ENCODE results near the gene ADIRF. TPM values are rescaled to one million over a fixed set of nuclear protein-coding genes. Genes with fewer than 3 reads are reported as not detected.

Gene ADIRF
- polyA plus RNA-seq, 1 donor (not counting 4 experiments of a cell fraction or from before 2014, with no cell fraction given): 157 TPM

- FAIRE-seq (no peak), DNase-seq (ENCODE audit: low read depth, low spot score) (no peak)
- H3K9me1 ChIP-seq (ENCODE audit: control insufficient read depth, extremely low read depth, insufficient read depth, low read length): no peaks in the 10 kb centered on the region
- TF ChIP-seq, protein P1, sequence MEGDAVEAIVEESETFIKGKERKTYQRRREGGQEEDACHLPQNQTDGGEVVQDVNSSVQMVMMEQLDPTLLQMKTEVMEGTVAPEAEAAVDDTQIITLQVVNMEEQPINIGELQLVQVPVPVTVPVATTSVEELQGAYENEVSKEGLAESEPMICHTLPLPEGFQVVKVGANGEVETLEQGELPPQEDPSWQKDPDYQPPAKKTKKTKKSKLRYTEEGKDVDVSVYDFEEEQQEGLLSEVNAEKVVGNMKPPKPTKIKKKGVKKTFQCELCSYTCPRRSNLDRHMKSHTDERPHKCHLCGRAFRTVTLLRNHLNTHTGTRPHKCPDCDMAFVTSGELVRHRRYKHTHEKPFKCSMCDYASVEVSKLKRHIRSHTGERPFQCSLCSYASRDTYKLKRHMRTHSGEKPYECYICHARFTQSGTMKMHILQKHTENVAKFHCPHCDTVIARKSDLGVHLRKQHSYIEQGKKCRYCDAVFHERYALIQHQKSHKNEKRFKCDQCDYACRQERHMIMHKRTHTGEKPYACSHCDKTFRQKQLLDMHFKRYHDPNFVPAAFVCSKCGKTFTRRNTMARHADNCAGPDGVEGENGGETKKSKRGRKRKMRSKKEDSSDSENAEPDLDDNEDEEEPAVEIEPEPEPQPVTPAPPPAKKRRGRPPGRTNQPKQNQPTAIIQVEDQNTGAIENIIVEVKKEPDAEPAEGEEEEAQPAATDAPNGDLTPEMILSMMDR (optimal IDR thresholded peaks at IDR 0.05 in 1 of 3, IDR thresholded peaks at IDR 0.05 in 1 of 3, conservative IDR thresholded peaks at IDR 0.05 in 1 of 3; ENCODE audit: extremely low read depth in 1 of 3, insufficient read depth in 2 of 3, low read length in 3 of 3): no peak
- no peak for TF ChIP-seq EZH2 (IDR thresholded peaks at IDR 0.05; ENCODE audit: low read length)
- no peaks in the 10 kb centered on the region for H3K9me3 ChIP-seq (ENCODE audit: control insufficient read depth, low read depth, low read length)
- H3K79me2 ChIP-seq (ENCODE audit: control insufficient read depth, insufficient read depth, low read length): no peaks in the 10 kb centered on the region
- H3K4me1 ChIP-seq (ENCODE audit: control insufficient read depth, extremely low read depth, insufficient read depth, low read length): no peaks in the 10 kb centered on the region
- H2AFZ ChIP-seq (ENCODE audit: control insufficient read depth, low read length): no peak overlapping the region
- H3K4me3 ChIP-seq (ENCODE audit: control insufficient read depth in 2 of 3, extremely low read depth in 1 of 3, insufficient read depth in 2 of 3, low read depth in 1 of 3, low read length in 3 of 3): no peak overlapping the region
- H3K27ac ChIP-seq (ENCODE audit: control insufficient read depth, insufficient read depth, low read length): no peak overlapping the region
- dilution Hi-C loops (cut with MboI; ENCODE audit: extremely low pct_ligation_motif_present, low sequenced_read_pairs): no loop called here
- H3K36me3 ChIP-seq (ENCODE audit: control insufficient read depth in 2 of 2, extremely low read depth in 1 of 2, insufficient read depth in 2 of 2, low read length in 2 of 2): peaks cover 7% of the 10 kb centered on the region in 2 experiments
- H3K4me2 ChIP-seq (ENCODE audit: control insufficient read depth, extremely low read depth, insufficient read depth, low read depth, low read length): no peak overlapping the region
- H3K9ac ChIP-seq (ENCODE audit: control insufficient read depth, extremely low read depth, insufficient read depth, low read length): no peak overlapping the region
- no peaks in the 10 kb centered on the region for H4K20me1 ChIP-seq (ENCODE audit: control insufficient read depth, extremely low read depth, insufficient read depth, low read length)
- no peaks in the 10 kb centered on the region for H3K27me3 ChIP-seq (ENCODE audit: control insufficient read depth, extremely low read depth, insufficient read depth, low read length)
Measured at GRCh38 chr10:86936661-86937501, 31.4 kb upstream of the ADIRF start.

DNA sequence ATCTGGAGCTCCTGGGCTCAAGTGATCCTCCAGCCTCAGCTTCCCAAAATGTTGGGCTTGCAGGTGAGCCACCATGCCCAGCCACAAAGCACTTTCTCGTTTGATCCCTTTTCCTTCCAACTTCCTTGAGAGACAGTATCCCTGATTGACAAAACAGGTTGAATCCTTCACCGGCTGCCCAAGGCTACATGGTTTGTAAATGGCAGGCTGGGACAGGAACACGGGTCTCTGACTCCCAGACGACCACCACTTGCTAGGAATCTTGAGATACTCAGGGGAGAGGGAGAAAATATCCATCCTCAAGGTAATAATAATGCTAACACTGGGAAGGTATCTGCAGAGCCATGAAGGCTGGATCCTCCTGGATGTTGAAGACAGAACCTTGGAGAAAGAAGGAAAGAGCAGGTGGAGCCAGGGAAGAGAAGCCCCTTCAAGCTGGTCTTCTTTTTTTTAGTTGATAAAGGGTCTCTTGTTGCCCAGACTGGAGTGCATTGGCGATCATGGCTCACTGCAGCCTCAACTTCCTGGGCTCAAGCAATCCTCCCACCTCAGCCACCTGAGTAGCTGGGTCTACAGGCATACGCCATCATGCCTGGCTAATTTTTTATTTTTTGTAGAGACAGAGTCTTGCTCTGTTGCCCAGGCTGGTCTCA lies 30.7 kb upstream of the ADIRF start:
- dilution Hi-C loops (cut with MboI; ENCODE audit: extremely low pct_ligation_motif_present, low sequenced_read_pairs): no loop called here
- TF ChIP-seq, protein P1 (optimal IDR thresholded peaks at IDR 0.05 in 1 of 3, IDR thresholded peaks at IDR 0.05 in 1 of 3, conservative IDR thresholded peaks at IDR 0.05 in 1 of 3; ENCODE audit: extremely low read depth in 1 of 3, insufficient read depth in 2 of 3, low read length in 3 of 3): no peak
- TF ChIP-seq EZH2 (IDR thresholded peaks at IDR 0.05; ENCODE audit: low read length): no peak
- Histone ChIP-seq H3K9me3 (ENCODE audit: control insufficient read depth, low read depth, low read length) (no peaks in the 10 kb centered on the region), H3K4me1 (ENCODE audit: control insufficient read depth, extremely low read depth, insufficient read depth, low read length) (no peaks in the 10 kb centered on the region), H3K36me3 (ENCODE audit: control insufficient read depth in 2 of 2, extremely low read depth in 1 of 2, insufficient read depth in 2 of 2, low read length in 2 of 2) (peaks cover 7% of the 10 kb centered on the region in 2 experiments), H3K4me3 (ENCODE audit: control insufficient read depth in 2 of 3, extremely low read depth in 1 of 3, insufficient read depth in 2 of 3, low read depth in 1 of 3, low read length in 3 of 3) (no peak overlapping the region), H3K9me1 (ENCODE audit: control insufficient read depth, extremely low read depth, insufficient read depth, low read length) (no peaks in the 10 kb centered on the region), H4K20me1 (ENCODE audit: control insufficient read depth, extremely low read depth, insufficient read depth, low read length) (no peaks in the 10 kb centered on the region), H3K4me2 (ENCODE audit: control insufficient read depth, extremely low read depth, insufficient read depth, low read depth, low read length) (no peak overlapping the region), H3K27me3 (ENCODE audit: control insufficient read depth, extremely low read depth, insufficient read depth, low read length) (no peaks in the 10 kb centered on the region), H2AFZ (ENCODE audit: control insufficient read depth, low read length) (no peak overlapping the region), H3K27ac (ENCODE audit: control insufficient read depth, insufficient read depth, low read length) (no peak overlapping the region), H3K9ac (ENCODE audit: control insufficient read depth, extremely low read depth, insufficient read depth, low read length) (no peak overlapping the region), H3K79me2 (ENCODE audit: control insufficient read depth, insufficient read depth, low read length) (no peaks in the 10 kb centered on the region)
- DNase-seq (ENCODE audit: low read depth, low spot score): no peak
- no peak for FAIRE-seq
